GM12873 (cell line): ENCODE measurements around the gene SEPTIN12.

ENCODE experiments used
- TF ChIP-seq, protein P1 (sequence below): IDR thresholded peaks from 2 replicates; pipeline ENCODE4 v1.5.1; 2012; ENCODE audit warnings: low read depth, mild to moderate bottlenecking, moderate library complexity, low read length, control low read depth; ENCODE audit not compliant: insufficient read depth; ENCODE audit errors: missing control alignments

SEPTIN12 gene

DNA sequence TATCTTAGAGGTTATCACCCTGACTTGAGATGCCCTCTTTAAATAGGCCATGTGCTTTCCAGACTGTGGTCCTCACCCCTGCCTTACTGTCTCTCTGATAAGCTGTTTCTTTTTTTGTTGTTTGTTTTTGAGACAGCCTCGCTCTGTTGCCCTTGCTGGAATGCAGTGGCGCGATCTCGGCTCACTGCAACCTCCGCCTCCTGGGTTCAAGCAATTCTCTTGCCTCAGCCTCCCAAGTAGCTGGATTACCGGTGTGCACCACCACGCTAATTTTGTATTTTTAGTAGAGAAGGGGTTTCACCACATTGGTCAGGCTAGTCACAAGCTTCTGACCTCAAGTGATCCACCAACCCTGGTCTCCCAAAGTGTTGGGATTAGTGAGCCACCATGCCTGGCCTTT is 765 bp upstream of the SEPTIN12 start:
- TF ChIP-seq, protein P1, sequence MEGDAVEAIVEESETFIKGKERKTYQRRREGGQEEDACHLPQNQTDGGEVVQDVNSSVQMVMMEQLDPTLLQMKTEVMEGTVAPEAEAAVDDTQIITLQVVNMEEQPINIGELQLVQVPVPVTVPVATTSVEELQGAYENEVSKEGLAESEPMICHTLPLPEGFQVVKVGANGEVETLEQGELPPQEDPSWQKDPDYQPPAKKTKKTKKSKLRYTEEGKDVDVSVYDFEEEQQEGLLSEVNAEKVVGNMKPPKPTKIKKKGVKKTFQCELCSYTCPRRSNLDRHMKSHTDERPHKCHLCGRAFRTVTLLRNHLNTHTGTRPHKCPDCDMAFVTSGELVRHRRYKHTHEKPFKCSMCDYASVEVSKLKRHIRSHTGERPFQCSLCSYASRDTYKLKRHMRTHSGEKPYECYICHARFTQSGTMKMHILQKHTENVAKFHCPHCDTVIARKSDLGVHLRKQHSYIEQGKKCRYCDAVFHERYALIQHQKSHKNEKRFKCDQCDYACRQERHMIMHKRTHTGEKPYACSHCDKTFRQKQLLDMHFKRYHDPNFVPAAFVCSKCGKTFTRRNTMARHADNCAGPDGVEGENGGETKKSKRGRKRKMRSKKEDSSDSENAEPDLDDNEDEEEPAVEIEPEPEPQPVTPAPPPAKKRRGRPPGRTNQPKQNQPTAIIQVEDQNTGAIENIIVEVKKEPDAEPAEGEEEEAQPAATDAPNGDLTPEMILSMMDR = no peak

DNA sequence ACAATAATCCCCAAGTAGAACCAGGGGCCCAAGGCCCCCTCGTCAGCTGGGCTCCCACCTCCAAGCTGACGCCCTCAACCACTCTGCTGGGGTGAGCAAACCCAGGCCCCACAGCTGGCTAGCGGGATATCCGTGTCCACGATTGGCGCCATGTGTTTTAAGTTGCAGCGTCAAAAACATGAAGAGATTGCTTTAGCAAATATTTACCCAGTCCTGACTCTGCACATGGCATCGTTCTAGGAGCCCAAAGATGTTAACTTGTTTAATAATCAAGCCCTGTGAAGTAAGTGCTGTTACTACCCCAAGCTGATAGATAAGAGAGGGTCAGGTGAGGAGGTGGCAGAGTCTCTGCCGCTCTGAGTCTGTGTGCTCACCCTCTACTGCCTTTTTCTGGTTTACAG is 344 bp upstream of the SEPTIN12 start:
- TF ChIP-seq, protein P1 = no peak

DNA sequence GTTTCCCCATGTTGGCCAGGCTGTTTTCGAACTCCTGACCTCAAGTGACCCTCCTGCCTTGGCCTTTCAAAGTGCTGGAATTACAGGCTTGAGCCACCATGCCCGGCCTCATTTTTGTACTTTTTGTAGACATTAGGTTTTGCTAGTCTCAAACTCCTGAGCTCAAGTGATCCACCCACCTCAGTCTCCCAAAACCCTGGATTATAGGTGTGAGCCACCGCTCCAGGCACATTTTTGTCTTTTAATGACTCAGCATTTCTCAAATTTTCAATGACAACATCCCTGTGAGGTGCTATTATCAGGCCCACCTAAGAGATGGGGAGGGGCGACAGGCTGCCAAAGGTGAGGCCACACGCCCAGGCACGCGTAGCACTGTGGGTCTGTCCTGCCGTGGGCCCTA is 1.1 kb downstream of the SEPTIN12 start:
- TF ChIP-seq, protein P1 = no peak

- TF ChIP-seq, protein P1 = no peak
Measured at GRCh38 chr16:4785758-4786433, 2.2 kb downstream of the SEPTIN12 start.

GRCh38 chr16:4783951-4784336 is 4.2 kb downstream of the SEPTIN12 start:
- TF ChIP-seq, protein P1 = no peak

DNA sequence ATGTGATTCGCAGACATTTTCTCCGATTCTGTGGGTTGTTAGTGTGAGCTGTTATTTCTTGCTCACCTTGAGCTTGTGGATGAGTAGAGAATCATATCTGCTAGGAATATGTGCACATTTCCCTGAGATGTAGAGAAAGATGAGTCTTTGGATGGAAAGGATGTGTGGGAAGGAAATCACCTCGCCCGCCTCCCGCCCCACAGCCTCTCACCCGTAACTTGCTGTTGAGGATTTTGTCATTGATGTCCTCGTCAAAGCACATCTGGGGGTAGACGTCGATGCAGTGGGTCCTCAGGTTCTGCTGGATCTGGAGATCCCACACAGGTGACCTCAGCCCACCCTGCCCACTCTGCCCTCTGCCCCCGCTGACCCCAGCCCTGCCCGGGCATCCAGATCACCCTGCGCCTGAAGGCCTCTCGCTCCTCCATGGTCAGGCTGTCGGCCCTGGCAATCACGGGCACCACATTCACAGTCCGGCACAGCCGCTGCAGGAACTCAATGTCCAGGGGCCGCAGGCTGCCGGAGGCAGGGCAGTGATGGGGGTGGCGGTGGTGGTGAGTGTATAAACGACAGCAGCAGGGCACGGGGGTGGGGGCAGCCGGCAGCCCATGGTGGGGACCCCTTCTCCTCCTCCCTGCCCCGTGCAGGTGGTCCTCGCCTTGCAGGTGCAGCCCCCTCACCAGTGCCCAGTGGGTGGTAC is 4.7 kb downstream of the SEPTIN12 start:
- TF ChIP-seq, protein P1 = no peak

GRCh38 chr16:4780235-4780634 is 7.9 kb downstream of the SEPTIN12 start:
- TF ChIP-seq, protein P1 = no peak
